GM18526 (cell line): ENCODE data around the gene FGD3.
A peak's percentile ranks its signal among the peaks of the same experiment; 100 is the strongest.

Source experiments
- POLR2A ChIP-seq: IDR thresholded peaks from 3 replicates; pipeline ENCODE4 v1.6.1; 2011; ENCODE audit not compliant: insufficient read length; ENCODE audit errors: extremely low read depth

Gene FGD3

DNA sequence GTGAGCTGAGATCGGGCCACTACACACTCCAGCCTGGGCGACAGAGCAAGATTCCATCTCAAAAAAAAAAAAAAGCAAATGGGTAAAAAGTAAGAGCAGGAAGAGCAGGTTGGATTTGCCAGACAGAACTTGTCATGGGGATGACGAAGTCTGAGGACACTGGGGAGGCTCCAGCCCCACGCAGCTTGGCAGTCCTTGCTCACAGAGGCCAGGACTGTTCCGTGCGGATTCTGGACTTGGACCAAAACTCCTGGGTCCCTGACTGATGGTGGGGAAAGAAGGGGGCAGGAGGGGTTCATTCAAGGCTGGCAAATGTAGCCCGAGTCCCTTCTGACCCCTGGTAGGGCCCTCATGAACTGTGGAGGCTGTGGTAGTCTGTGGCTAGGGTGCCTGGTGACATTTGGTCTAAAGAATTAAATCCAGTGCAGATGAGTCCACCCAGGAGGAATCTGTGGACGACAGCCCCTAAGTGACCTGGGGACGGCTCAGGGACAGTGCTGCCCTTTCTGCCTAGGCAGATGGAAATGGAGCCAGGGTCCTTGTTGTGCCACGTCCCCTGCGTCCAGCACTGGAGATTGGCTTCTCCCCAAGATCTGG lies 3.1 kb downstream of the FGD3 start:
- no peak for TF ChIP-seq POLR2A

DNA sequence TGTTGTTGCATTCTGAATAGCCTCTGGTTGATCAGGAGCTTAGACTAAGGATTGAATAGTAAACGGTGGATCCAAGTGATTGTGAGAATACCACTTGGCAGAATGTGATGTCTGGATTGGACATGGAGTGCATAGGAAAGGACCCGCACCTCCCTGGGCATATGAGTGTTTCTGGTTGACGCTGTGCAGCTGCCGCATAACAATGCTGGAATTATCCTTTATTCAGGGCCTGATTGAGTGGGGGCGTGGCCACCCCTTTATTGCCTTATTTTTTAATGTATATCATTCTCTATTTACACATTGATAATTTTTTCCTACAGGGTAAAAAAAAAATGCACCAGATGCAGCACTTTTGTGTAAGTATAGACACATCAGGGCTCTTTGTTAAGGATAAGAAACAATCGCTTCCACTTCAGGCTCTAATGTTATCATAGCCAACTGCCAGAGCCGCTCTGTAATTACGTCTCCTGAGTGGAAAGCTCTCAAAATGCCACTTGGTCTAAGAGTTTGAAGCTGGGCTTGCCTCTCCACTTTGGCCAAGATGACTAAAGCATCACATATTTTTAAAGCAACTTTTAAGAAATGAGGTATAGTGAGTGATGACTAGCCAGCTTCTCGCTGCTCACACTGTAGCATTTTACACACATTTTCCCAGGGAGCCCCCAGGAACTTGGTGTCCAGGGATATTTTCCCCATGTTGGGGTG lies 5.7 kb downstream of the FGD3 start:
- no peak for TF ChIP-seq POLR2A

DNA sequence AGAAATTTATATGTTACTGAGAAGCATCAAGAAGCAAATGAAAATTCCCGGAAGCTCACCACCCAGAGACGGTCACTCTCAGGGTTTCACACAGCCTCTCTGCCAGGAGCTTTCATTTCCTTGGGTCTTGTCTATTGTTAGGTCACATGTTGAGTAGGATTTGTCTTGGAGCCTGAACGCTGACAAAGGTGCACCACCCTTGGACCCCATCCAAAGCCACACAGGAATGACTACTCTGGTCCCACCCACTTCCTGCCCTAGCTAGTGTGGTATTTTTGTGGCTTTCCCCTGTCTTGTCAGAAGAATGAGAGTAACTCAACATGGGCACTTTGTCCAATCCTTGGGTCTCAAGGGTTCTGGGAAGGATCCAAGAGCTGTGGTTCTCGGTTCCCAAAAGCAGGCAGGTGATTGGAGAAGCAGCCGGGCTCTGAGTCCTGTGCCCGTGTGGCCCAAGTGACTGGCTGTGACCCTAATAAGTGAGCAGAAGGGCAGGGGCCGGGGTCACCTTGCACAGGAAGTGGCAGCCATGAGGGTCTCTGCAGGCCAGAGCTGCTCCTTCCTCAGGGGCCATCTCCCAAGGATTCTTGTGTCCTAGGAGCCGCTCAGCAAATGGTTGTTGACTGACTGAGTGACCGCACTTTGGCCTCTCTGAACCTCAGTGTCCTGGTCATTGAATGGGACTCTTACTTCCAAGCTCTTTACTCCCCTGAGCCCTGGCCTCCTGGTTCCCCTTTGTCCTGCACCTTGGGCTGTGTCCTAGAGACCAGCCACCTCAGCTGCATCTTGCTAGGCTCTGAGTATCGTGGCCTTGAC lies 6.9 kb downstream of the FGD3 start:
- TF ChIP-seq POLR2A, result no peak

DNA sequence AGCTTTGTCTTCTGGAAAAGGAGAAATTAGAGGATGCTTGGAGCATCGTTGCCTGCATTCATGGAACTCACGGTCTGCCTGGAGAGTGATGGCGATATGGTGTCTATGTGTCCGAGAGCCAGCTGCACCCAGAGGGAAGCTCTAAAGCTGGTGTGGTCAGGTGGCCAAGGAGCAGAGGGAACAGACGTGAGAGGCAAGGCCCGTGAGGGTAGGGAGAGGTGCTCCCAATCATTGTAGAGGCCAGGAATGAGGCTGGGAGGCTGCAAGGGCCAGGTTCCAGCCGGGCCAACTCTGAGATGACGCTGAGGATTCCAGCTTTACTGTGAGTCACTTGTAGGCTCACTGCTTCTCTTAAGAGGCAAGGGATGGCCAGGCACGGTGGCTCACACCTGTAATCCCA lies 7.6 kb downstream of the FGD3 start:
- no peak for TF ChIP-seq POLR2A

DNA sequence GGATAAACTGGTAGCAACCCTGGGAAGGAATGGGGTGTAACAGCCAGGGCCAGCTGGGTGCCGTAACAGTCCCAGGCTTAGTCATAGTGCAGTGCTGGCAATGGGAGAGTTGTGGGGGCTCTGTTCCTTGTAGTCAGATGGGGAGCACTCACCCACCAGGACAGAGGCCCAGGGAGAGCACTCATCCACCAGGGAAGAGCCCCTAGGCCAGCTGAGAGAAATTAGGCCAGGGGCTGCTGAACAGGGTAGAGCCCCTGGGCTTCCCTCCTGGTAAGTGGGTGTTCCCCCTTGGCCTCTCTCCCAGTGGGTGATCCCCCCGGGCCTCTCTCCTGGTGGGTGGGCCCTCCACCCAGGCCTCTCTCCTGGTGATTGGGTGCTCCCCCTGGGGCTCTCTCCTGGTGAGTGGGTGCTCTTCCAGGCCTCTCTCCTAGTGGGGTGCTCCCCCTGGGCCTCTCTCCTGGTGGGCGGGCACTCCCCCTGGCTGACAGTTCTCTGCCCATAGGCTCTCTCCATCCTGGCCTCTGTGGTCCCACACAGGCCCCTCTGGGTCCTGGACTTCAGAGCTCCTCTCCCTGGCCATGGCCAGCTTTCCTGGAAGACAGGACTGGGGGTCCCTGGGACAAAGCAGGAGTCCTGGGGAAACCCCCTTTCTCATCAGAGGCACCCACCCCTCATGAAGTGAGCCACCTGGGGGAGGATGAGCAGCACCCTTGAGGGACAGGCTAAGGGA lies 13.4 kb downstream of the FGD3 start:
- TF ChIP-seq POLR2A, result no peak

DNA sequence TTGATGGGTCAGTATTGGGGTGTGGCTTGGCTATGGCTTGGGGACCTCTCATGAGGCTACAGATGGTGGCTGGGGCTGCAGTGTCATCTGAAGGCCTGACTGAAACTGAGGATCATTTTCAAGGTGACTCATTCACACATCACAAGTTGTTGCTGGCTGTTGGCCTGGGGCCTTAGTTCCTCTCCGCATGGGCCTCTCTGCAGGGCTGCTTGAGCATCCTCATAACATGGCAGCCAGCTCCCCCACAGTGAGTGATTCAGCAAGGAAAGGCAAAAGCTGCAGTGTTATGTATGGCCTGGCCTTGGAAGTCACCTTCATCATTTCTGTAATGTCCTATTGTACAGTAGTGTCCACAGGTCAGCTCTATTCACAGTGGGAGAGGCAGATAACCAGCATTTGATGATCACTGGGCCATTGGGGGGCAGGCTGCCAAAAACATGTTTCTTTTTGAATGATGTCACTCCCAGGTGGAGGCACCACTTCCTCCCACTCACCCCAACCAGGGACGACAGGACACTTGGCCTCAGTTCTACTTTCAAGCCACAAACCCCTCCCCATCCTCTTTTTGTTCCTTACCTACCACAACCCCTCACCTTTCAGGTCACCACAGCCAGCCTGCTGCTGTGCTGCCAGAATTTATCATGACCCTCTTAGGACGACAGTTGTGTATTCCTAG lies 14.4 kb downstream of the FGD3 start:
- TF ChIP-seq POLR2A, result no peak

DNA sequence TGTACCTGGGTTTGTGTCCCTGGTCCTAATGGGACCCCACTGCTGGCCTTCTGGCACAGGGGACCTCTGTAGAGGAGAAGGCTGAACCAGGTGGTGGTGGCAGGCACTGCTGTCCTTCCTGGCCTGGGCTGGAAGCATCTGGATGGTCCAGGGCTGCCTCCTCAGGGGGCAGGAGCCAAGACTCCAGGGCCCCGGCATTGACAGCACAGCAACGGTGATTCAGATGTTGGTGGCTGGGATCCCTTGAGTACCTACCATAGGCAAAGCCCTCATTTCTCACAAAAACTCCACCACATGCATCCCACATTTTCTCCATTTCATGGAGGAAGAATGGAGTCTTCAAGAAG lies 15.0 kb downstream of the FGD3 start:
- no peak for TF ChIP-seq POLR2A

DNA sequence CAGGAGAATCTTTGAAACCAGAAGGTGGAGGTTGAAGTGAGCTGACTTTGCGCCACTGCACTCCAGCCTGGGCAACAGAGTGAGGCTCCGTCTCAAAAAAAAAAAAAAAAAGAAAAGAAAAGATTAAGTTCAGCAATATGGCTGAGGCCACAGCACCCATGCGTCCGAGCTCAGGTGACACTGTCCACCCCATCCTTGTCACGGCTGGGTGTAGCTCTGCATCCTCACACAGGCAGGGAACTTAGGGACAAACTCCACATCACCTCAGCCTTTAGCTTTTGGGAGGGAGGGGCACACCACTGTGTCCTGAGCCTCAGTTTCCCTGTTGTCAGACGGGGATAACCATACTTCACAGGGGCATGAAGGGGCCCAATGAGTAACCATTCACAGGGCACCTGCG lies 15.5 kb downstream of the FGD3 start:
- no peak for TF ChIP-seq POLR2A

DNA sequence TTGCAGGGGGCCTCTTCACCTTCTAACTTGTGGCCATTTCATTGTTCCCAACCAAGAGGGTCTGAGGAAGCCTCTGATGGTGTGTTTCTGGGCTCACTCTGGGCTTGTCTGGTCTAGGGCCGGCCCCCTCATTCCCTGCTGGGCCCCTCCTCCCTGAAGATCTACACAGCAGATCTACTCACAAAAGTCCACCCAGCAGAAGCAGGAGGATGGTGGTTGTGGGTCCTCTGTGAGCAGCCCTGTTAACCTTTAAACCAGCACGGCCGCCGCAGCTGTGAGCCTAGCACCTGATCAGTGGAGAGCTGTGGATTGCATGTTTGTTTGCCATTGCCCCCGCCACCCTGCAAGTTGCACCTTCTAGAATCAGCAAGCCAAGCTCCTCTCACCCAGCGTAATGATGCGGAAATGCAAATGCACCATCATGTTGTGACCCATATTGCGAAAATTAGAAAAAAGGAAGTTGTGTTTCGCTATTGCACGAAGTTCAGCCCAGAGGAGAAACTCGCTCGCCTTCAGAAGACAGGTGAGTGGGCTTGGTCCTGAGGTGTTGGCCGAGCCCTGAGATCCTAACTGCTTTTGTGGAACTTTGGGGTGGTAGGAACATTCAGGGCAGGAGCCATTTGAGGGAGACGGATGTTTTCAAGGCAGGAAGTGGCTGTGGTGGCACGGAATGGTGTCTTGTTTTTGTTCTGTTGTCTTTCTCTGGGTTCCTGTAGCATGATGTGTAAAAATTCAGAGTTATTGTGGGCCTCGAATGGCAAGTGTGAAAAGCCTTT lies 16.7 kb downstream of the FGD3 start:
- peak; percentile 19 for TF ChIP-seq POLR2A

DNA sequence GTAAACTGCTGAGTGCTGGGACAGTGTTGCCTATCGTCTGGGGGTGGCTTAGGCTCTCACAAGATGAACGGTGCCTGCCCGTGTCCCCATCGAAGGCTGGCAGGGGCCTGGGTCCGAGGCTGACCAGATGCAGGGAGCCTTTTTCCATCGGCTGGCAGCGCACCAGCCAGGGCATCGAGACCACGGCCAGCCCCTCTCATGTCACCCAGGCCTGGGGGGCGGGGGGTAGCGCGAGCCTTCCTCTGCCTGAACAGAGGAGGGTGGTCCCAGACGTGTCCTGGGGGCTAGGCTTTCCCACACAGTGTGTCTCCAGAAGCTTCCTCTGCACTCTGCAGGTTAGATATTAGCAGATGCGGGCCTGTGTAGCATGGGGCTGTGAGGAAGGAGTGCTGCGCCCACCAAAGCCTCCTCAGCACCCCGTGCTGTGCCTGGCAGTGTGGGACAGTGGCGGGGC lies 17.3 kb downstream of the FGD3 start:
- TF ChIP-seq POLR2A, result no peak

DNA sequence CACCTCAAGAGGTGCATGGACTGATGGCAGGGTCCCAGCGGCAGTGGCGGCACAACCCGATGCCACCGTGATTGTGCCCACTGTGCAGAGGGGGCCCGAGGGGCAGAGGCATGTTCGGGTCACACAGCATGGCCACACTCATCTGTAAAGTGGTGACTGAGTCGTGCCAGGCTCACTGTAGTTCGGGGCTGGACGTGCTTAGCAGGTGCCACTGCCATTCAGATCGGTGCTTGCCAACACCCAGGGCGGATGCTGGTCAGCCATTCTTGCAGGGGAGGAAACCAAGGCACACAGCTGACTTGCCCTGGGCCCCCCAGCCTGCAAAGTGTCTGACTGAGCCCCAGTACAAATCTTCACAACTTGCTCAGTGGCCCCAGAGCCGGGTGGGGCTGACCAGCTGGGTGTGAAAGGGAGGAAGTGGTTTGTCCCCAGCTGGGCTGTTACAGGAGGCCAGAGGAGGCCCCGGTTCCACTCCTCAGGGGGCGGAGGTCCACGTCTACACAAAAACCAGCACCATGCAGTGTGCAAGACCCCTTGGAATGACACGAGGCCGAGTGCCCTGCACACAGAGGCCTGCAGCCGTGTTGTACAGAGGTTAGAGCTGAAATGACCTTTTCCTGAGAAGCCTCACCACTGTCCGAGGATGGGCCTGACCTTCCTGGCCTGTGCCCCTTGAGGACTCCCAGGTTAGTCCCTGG lies 17.9 kb downstream of the FGD3 start:
- peak; percentile 17 for TF ChIP-seq POLR2A

DNA sequence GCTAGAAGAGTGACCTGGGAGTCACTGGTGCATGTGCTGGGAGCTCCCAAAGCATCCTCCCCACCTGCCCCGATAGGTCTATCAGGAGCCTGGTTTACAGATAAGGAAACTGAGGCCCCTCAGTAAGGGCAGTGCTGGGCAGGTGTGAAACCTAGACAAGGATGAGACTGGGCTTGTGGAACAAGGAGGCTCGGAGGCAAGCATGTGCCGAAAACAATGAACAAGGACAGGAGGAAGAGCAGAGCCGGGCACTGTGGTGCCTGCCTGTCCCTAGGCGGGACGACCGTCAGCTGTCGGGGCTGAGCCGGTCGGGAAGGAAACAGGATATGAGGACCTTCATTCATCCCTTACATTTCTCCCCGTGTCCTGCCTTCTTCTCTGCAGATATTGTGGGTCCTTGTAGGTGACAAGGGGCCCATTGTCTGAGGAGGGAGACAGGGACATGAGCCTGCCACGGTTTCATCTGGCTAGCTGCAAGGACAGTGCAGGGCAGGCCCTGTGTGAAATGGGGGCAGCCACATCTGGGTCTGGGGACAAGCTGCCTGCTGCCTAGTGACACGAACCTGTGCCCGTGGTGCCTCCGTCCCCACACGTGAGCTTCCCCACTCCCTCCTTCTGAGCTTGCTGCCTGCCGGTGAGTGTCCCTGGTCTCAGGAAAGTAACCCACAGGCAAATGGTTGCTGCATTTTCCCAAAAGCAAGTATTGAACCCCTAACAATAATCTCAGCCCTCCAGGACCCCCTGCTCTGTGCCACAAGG lies 18.6 kb downstream of the FGD3 start:
- TF ChIP-seq POLR2A, result no peak

DNA sequence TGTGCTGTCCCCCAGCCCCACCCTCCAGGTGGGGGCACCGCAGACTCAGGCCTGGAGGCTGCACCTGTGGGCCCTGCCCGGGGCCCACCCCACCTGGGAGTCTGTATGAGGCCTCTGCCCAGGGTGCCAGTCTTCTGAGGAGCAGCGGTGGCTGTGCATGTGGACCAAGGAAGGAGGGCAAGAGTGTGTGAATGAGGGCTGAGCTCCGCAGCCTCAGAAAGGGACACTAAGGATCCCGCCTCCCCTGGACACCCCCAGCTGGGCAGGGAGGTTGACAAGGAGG lies 19.1 kb downstream of the FGD3 start:
- no peak for TF ChIP-seq POLR2A

DNA sequence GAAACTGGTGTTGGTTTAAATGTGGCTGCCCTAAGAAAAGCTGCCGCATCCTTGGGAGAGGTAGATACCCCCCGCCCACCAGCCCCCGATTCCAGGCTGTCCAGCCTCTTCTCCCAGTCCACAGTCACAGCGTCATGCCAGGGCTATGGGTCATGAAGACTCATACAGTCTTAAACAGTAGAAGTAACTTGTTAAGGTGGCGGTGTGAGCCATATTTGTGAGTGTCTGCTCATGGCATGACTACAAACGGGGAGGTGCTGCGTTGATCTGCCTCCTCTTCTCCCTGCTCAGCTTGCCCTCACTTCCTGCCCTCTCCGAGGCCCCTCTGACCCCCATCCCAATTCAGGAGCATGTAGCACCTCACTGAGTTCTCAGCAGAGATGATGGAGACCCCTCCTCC lies 20.8 kb downstream of the FGD3 start:
- TF ChIP-seq POLR2A, result no peak
